Neural progenitor cell (in vitro differentiated cells): Measurements from ENCODE around the gene GFY. TPM values are rescaled to one million over a fixed set of nuclear protein-coding genes. Genes with fewer than 3 reads are reported as not detected.

Experiments used
- DNase-seq: peaks from one replicate; pipeline ENCODE4 v3.0.0-alpha.2; 2016; ENCODE audit warnings: low spot score
- H2AFZ ChIP-seq: fragments of 200-600 bp; sonication (generic); replicated peaks from 2 replicates; pipeline ENCODE4 v1.6.1; 2016; ENCODE audit warnings: antibody characterized with exemption
- H3F3A ChIP-seq: fragments of 200-600 bp; sonication (generic); 2 replicates; pipeline ENCODE4 v1.6.1; 2016; ENCODE audit warnings: antibody characterized with exemption, low read depth
- H3K27ac ChIP-seq: fragments of 200-600 bp; sonication (generic); 2 replicates; pipeline ENCODE4 v1.5.1; 2016; ENCODE audit warnings: mild to moderate bottlenecking
- H3K27me3 ChIP-seq: fragments of 200-600 bp; sonication (generic); 2 replicates; pipeline ENCODE4 v1.6.1; 2016; ENCODE audit warnings: mild to moderate bottlenecking, moderate library complexity
- H3K36me3 ChIP-seq: fragments of 200-600 bp; sonication (generic); 2 replicates; pipeline ENCODE4 v1.5.1; 2016
- H3K4me1 ChIP-seq: fragments of 200-600 bp; sonication (generic); 2 replicates; pipeline ENCODE4 v1.6.1; 2016; ENCODE audit warnings: mixed run types
- H3K4me2 ChIP-seq: fragments of 200-600 bp; sonication (generic); 2 replicates; pipeline ENCODE4 v1.6.1; 2016
- H3K4me3 ChIP-seq: fragments of 200-600 bp; sonication (generic); 2 replicates; pipeline ENCODE4 v1.5.1; 2016
- H3K79me2 ChIP-seq: fragments of 200-600 bp; sonication (generic); 2 replicates; pipeline ENCODE4 v1.6.1; 2016; ENCODE audit warnings: low read depth
- H3K9ac ChIP-seq: fragments of 200-600 bp; sonication (generic); 2 replicates; pipeline ENCODE4 v1.6.1; 2016
- H3K9me3 ChIP-seq: fragments of 200-600 bp; sonication (generic); 2 replicates; pipeline ENCODE4 v1.5.1; 2016; ENCODE audit warnings: low read depth
- H4K20me1 ChIP-seq: fragments of 200-600 bp; sonication (generic); 2 replicates; pipeline ENCODE4 v1.6.1; 2016; ENCODE audit warnings: low read depth
- H3K27ac Mint-ChIP-seq: 3 replicates; pipeline ENCODE4 v1.8.0; 2021; ENCODE audit warnings: mixed read lengths
- H3K27me3 Mint-ChIP-seq: 2 replicates; pipeline ENCODE4 v1.8.0; 2022; ENCODE audit warnings: low read depth, mild to moderate bottlenecking, inconsistent platforms, moderate library complexity, mixed read lengths; ENCODE audit not compliant: insufficient read depth
- H3K36me3 Mint-ChIP-seq: 3 replicates; pipeline ENCODE4 v1.8.0; 2021; ENCODE audit warnings: mixed read lengths
- H3K4me1 Mint-ChIP-seq: 3 replicates; pipeline ENCODE4 v1.8.0; 2021; ENCODE audit warnings: mixed read lengths
- H3K4me3 Mint-ChIP-seq: 3 replicates; pipeline ENCODE4 v1.8.0; 2021; ENCODE audit warnings: mild to moderate bottlenecking, moderate library complexity, mixed read lengths
- H3K9me3 Mint-ChIP-seq: 3 replicates; pipeline ENCODE4 v1.8.0; 2020; ENCODE audit warnings: mixed read lengths
- CTCF ChIP-seq: fragments of 200-600 bp; sonication (generic); IDR thresholded peaks from 2 replicates; pipeline ENCODE4 v1.5.1; 2017; ENCODE audit warnings: antibody characterized with exemption, mild to moderate bottlenecking
- EZH2 ChIP-seq: fragments of 200-600 bp; sonication (generic); IDR thresholded peaks from 2 replicates; pipeline ENCODE4 v1.6.1; 2017; ENCODE audit warnings: antibody characterized with exemption, mild to moderate bottlenecking, moderate library complexity
- EZH2phosphoT487 ChIP-seq: fragments of 200-600 bp; sonication (generic); IDR thresholded peaks from 2 replicates; pipeline ENCODE4 v1.6.1; 2017; ENCODE audit warnings: antibody characterized with exemption
- total RNA-seq: library from RNA; depleted of rRNA; stranded (reverse); fragments of >200 nt; gene quantifications from 2 replicates; pipeline ENCODE4 v1.2.3, GENCODE V29; 2015; ENCODE audit warnings: low replicate concordance

GFY gene
- total RNA-seq, 1 donor from 2014 or later: not detected

DNA sequence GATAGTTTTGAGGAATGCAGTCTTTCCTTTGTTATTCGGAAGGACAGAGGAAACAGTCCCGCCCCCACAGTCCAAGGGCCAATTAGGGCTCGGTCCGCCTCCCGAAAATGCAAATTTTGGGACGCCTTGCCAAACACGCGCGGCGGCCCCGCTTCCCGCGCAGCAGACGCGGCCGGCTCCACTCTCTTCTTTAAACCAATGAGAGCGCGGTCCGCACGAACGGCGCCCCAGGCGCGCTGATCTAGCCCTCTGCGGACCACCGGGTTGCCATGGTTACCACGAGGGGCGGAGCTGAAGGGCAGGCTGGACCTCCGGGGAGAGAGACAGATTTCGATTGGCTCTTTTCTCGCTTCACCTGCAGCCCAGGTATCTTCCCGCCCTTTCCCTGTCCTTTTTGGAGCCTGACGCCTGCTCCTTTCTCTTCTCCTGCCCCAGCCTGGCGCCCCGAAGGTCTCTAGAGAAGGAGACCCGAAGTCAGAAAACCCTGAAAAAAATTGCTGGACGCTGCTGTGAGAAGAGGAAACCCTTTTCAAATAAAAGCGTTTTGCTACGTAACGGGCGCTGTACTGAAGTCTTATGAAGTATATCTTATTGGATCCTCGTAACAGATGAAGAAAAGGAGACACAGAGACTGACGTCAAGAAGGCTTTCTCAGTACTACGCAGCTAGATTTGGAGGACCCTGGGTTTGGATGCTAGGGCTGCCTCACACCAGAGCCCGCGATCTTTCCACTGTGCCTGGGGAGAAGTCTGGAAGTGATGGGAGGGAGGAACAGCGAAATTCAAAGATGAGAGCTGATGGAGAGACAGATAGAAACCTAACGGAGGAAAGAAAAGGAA is 3.9 kb upstream of the GFY start:
- Histone ChIP-seq H3K9me3 (no peaks in the 10 kb centered on the region), H3K27ac (no peak overlapping the region), H3K4me3 (no peak overlapping the region), H3K4me2 (peak overlapping the region; percentile 2), H3K79me2 (no peaks in the 10 kb centered on the region), H3K27me3 (peaks cover 78% of the 10 kb centered on the region), H2AFZ (no peak overlapping the region), H3F3A (peaks cover 44% of the 10 kb centered on the region), H3K9ac (no peak overlapping the region), H3K36me3 (no peaks in the 10 kb centered on the region), H4K20me1 (peaks cover 7% of the 10 kb centered on the region), H3K4me1 (peaks cover 36% of the 10 kb centered on the region)
- no peaks in the 10 kb centered on the region for H3K36me3 Mint-ChIP-seq
- no peak overlapping the region for H3K27ac Mint-ChIP-seq
- peaks cover 2% of the 10 kb centered on the region for H3K9me3 Mint-ChIP-seq
- peak; percentile 98 for DNase-seq
- H3K4me1 Mint-ChIP-seq: peaks cover 44% of the 10 kb centered on the region
- H3K27me3 Mint-ChIP-seq: peaks cover 84% of the 10 kb centered on the region
- peak overlapping the region; percentile 27 for H3K4me3 Mint-ChIP-seq
- peak; percentile 39 for TF ChIP-seq EZH2
- no peak for TF ChIP-seq EZH2phosphoT487
- TF ChIP-seq CTCF: no peak

DNA sequence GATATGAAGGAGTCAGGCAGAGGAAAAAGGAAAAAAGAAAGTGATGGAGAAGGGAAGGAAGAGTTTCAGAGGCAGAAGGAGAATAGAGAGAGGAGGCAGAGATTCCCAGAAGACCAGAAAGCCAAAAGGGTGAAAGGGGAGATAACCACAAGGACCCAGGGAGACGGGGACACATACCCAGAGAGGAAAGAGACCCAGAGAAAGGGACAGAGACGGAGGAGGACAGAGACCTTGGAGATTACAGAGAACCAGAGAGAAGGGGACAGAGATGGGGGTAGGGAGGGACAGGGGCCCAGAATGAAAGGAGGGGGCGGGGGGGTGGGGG is 3.3 kb upstream of the GFY start:
- H3K4me2 ChIP-seq: no peak overlapping the region
- H3K4me3 ChIP-seq: no peak overlapping the region
- Mint-ChIP-seq H3K4me3 (peak overlapping the region; percentile 27), H3K36me3 (no peaks in the 10 kb centered on the region), H3K27ac (no peak overlapping the region), H3K9me3 (peaks cover 3% of the 10 kb centered on the region), H3K4me1 (peaks cover 50% of the 10 kb centered on the region), H3K27me3 (peaks cover 86% of the 10 kb centered on the region)
- H3K27me3 ChIP-seq: peaks cover 84% of the 10 kb centered on the region
- peaks cover 7% of the 10 kb centered on the region for H4K20me1 ChIP-seq
- no peak overlapping the region for H3K9ac ChIP-seq
- H3K36me3 ChIP-seq: no peaks in the 10 kb centered on the region
- DNase-seq: no peak
- TF ChIP-seq EZH2: no peak
- TF ChIP-seq EZH2phosphoT487: no peak
- no peak for TF ChIP-seq CTCF
- H3K4me1 ChIP-seq: peaks cover 36% of the 10 kb centered on the region
- H3F3A ChIP-seq: peaks cover 49% of the 10 kb centered on the region
- no peaks in the 10 kb centered on the region for H3K9me3 ChIP-seq
- no peaks in the 10 kb centered on the region for H3K79me2 ChIP-seq
- no peak overlapping the region for H3K27ac ChIP-seq
- no peak overlapping the region for H2AFZ ChIP-seq

GRCh38 chr19:49422407-49423070 is 2.6 kb upstream of the GFY start:
- Histone ChIP-seq H3K9ac (no peak overlapping the region), H3K27me3 (peaks cover 91% of the 10 kb centered on the region), H2AFZ (no peak overlapping the region), H3K36me3 (no peaks in the 10 kb centered on the region), H3K9me3 (no peaks in the 10 kb centered on the region), H3F3A (peaks cover 55% of the 10 kb centered on the region), H4K20me1 (peaks cover 7% of the 10 kb centered on the region), H3K4me3 (peak overlapping the region; percentile 36), H3K79me2 (no peaks in the 10 kb centered on the region), H3K4me2 (peak overlapping the region; percentile 69), H3K4me1 (peaks cover 29% of the 10 kb centered on the region), H3K27ac (no peak overlapping the region)
- Mint-ChIP-seq H3K36me3 (no peaks in the 10 kb centered on the region), H3K4me3 (peak overlapping the region; percentile 82), H3K27ac (no peak overlapping the region), H3K9me3 (peaks cover 7% of the 10 kb centered on the region), H3K27me3 (peaks cover 86% of the 10 kb centered on the region), H3K4me1 (peaks cover 52% of the 10 kb centered on the region)
- TF ChIP-seq EZH2phosphoT487 (no peak), CTCF (peak; percentile 79)
- DNase-seq: peak; percentile 92
